ENCODE data around the gene CAMSAP1.
"Not testable (repeated sequence)": the region's sequence is repeated elsewhere in the genome, so short reads cannot be mapped to it uniquely, and the experiment has no call there.

CAMSAP1 gene

DNA sequence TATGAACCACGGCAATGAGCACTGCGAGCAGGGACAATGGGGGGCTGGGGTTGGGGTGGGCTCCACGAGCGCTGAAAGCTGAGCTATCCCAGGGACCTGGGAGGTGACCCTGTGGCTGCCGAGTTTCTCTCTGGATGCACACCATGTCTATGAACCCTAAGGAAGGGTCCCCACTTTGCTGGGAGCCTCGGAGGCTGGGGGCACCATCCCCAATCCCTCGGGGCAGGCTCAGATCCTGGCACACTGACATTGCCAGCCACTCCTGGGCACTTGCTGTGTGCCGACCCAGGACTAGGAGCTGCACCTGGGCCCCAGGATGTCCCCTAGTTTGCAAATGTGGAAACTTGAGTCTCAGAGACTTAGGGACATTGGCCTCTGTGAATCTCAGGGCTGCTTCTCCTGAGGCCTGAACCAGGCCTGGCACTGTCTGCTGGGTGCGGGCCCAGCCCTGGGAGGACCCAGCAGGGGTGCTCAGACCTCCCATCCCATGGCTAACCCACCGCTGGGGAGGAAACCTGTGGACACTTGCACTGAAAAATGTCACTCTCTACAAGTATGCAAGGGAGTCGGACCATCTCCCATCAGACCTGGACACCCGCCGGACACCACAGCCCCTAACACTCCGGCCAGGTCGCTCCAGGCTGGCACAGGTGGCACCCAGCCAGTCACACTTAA lies 13.0 kb upstream of the CAMSAP1 start:
- DNase-seq, result no peak

DNA sequence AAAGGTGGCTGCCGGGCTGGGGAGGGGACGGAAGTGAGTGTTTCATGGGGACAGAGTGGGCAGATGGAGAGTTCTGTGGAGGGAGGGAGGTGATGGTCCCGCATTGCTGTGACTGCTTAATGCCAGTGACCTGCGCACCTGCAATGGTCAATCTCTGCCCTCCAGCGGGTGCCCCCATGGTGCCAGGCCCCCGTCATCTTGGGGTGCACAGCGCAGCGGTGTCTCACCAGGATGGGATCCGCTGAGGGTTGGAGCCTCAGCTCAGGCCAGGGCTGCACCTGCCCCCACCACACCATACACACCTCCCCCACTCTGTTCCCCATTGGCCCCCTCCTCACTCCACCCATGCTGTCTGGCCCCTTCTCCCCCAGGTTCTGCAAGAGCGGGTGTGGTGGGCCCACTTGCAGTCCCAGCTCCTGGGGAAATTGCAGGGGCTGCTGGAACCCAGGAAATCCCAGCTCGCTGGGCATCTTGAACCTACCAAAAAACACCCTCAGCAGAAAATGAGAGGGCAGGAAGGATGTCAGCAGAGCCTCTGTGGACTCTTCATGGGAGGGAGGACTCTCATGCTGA lies 12.1 kb upstream of the CAMSAP1 start:
- no peak for DNase-seq

DNA sequence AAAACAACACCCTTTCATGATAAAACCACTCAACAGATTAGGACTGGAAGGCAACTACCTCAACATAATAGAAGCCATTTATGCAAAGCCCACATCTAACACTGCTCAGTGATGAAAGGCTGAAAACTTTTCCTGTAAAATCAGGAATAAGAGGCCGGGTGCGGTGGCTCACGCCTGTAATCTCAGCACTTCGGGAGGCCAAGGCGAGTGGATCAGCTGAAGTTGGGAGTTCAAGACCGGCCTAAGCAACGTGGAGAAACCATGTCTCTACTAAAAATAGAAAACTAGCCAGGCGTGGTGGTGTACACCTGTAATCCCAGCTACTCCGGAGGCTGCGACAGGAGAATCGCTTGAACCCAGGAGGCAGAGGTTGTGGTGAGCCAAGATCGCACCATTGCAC lies 8.9 kb upstream of the CAMSAP1 start:
- DNase-seq, result not testable (repeated sequence)

DNA sequence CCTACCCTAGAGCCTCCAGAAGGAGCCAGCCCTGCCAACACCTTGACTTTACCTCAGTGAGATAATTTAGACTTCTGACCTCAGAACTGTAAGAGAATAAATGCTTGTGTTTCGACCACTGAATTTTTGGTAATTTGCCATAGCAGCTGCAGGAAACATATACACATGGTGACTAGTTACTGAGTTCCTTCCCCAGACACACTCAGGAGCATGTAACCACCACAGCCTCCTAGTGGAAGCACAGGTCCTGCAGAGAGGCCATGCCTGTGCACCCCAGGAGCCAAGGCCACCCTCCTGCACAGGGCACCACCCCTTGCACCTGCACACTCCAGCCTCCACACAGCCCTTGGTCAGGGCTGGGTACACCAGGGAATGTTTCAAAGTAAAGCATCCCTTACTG lies 7.6 kb upstream of the CAMSAP1 start:
- no peak for DNase-seq

DNA sequence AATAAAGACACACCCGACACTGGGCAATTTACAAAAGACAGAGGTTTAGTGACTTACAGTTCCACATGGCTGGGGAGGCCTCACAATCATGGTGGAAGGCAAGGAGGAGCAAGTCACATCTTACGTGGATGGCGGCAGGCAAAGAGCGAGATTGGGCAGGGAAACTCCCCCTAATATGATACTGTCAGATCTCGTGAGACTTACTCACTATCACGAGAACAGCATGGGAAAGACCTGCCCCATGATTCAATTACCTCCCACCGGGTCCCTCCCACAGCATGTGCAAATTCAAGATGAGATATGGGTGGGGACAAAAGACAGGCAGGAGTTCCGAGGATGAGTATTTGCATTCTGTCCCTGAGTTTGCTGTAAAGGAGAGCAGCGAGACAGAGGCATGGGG lies 3.9 kb upstream of the CAMSAP1 start:
- DNase-seq, result not testable (repeated sequence)

DNA sequence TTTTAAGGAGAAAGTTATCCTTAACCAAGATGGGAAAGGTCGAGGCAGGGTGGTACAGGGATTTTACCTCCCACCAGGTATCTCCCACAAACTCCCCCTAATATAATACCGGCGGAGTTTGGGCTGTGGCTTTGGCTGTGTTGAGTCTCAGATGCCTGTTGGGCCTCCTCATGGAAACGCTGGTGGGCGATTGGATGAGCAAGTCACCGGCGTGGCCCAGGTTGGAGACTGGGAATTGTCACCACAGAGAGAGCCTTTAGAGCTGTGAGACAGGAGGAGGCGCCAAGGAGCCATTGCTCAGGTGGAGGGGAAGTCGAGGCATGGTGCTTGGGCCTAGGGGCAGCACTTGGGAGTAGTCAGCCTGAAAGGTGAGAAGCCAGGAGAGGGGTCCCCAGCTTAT lies 3.4 kb upstream of the CAMSAP1 start:
- DNase-seq, result no peak

DNA sequence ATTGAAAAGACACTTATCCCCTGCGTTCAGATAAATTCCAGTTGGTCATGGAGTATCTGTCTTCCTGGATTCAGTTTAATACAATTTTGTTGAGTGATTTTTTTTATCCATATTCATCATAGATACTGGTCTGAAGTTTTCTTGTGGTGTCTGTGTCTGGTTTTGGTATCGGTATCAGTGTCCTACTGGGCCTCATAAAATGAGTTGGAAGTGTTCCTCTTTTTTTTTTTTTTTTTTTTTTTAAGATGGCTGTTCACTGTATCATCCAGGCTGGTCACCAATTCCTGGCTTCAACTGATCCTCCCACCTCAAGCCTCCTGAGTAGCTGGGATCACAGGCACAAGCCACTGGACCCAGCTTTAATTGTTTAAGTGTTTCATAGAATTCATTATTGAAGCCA lies 2.9 kb upstream of the CAMSAP1 start:
- DNase-seq, result no peak

DNA sequence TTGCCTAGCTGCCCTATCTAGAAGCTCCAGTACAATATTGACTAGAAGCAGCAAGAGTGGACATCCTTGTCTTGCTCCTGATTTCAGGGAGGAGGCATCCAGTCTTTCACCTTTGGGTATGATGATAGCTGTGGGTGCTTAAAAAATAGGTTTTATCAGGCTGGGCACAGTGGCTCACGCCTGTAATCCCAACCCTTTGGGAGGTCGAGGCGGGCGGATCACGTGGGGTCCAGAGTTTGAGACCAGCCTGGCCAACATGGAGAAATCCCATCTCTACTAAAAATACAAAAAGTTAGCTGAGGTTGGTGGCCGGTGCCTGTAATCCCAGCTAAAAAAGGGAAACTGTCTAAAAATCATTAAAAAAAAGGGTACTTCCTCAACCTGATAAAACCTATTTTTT lies 2.0 kb upstream of the CAMSAP1 start:
- DNase-seq, result no peak

DNA sequence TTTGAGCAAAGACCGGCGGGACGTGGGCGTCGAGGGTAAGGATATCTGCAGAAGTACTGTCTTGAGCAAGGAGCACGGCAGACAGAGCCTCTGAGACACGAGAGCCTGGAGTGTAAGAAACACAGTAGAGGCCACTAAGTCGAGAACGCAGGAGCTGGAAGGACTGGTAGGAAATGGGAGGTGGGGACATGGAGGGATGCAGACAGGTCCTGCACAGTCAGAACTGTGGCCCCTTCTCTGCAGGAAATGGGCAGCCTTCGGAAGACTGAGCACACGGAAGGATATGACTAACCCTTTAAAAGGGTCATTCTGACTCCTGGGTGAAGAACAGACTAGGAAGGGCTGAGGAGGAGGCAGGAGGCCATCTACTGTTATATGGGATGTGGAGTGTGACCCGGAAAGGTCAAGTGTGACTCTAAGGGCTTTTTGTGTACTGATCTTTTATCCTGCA lies 1.4 kb upstream of the CAMSAP1 start:
- DNase-seq, result no peak

DNA sequence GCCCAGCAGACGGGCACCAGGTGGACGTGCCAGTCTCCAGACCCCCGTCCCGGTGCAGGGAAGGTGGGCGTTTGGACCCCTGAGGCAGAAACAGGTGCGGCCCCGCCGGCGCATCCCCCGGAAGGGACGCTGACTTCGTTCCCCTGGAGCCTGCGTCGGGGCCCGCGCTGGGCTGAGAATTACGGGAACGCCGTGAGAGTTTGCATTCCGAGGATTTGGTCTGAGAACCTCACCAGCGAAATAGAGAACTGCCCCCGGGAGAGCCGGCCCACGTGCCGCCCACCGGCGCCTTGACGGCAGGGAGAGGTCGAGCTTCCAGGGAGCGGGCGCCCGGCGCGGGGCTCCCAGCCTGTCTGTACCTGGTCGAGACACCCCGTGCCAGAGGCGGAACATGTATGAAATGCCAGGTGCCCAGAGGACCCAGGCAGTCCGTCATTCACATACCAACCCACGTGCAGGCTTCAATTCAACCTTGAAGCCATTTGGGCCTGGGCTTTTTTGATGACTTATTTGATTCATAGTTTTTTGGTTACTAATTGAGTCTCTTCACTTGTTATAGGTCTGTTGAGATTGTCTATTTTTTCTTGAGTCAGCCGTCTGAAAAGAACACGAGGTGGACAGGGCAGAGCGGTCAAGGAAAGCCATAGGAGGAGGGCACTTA lies 877 bp upstream of the CAMSAP1 start:
- DNase-seq, result no peak

DNA sequence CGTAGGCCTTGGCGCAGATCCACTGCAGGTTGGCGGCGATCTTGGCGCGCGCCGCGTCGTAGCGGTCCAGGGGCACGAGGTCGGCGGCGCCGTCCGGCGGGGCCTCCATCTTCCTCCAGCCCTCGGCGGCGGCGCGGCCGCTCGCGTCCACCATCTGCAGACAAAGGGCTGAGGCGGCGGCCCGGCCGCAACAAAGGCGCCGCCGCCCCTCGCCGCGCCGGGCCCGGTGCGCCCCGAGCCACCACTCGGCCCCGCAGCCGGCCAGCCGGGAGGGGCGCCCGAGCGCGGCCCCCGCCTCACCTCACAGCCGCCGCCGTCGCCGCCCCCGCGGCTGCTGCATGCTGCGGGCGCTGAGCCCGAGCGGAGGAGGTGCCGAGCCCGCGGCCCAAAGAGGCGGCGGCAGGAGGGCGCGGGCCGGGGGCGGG lies 328 bp downstream of the CAMSAP1 start:
- no peak for DNase-seq

DNA sequence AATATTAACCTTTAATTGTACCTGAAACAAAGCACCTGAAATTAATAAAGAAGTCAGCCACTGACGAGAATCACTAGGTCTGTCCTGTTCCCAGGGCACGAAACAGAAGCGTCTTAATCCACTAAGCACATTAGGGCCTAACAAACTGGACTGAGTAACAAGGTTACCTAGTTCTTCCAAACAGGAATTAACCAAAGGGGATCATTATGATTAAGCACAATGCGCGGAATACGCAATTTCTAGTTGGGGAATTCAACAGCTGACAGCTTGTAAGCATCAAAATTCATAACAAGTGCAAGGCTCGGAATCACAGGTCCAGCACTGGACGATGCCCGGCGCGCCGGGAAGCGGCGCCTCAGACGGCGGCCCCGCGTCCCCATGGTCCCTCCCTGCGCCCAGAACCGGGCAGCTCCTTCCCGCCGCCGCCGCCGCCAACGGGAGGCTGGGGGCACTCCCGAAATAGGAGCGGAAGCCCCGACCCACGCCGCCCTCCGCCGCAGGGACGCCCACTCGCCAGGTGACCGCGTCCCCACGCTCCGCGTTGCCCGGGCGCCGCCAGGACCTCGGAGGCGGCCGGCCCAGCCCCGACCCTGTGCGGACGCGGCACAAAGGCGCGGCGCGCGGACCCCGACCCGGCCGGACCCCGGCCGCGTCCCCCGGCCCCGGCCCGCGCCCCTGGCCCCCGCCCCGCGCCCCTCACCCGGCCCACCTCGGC lies 898 bp downstream of the CAMSAP1 start:
- no peak for DNase-seq

DNA sequence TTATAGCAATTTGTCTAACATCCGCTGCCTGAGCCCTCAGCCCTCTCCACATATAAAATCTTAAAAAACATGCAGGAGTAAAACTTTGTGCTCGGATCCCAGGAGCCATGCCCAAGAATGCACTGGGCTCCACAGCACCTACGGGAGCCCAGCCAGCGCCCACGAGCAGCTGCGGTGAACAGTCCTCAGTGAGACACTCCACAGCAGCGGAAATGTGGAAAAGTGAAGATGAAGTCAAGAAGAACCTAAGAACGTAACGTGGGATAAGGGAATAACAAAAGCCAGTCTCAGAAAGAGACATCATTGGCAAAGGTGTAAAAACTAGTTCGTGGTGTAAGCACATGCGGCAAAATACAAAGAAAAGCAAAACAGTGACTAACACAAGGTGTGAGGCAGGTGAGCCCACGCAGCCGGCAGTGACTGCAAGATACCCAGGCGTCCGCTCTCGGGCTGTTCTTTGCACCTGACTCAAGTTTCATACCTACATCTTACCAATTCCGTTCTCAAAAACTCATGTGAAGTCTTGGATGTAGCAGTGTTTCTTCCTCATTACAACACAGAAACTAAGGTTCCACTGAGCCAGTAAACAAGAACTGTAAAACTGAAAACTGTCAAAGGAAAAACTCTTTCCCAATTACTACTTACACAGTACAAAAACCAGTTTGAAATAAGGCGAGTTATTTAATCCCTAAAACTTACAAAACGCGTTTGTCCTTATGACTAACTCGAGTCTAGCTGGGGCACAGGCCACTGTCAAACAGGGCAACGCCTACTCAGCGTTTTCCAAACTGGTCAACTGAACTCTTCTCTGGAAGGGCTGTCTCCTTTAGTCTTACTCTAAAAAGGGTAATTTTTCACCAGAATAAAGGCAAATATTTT lies 1.7 kb downstream of the CAMSAP1 start:
- DNase-seq, result no peak

DNA sequence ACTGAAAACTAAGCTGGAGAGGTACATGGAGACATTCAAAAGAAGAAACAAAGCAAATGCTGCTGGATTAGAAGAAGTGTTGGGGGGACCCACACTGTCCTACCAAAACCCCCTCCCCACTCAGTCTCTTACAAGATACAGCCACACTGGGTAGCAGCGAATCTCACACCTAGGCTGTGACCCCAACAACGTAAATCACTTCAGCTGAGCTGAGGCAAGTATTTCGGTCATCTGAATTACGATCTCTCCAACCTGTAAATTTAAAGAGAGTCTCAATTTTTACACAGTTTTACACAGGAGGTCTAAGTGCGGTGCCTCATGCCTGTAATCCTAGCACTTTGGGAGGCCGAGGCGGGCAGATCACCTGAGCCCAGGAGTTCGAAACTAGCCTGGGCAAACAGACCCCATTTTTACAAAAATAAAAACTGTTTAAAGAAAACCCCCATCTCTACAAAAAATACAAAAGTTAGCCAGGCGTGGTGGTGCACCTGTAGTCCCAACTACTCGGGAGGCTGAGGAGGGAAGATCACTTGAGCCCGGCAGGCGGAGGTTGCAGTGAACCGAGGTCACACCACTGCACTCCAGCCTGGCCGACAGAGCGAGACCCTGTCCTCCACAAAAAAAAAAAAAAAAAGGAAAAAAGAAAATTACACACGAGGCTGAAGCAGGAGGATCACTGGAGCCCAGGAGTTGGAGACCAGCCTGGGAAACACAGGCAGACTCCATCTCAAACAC lies 3.4 kb downstream of the CAMSAP1 start:
- DNase-seq, result no peak

DNA sequence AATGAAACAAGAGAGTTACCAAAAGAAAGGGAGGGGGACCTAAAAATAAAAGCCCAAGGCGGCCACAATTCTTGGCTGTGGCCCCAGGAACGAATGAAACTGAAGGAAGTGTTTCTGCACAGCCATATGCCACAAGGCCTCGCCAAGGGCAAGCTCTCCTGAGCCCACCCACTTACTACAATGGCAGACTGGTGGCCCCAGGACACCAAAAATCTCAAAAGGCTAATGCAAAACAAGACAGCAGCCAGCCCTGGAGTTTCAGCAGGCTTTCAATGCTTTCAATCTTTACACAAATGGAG lies 4.0 kb downstream of the CAMSAP1 start:
- DNase-seq, result no peak

DNA sequence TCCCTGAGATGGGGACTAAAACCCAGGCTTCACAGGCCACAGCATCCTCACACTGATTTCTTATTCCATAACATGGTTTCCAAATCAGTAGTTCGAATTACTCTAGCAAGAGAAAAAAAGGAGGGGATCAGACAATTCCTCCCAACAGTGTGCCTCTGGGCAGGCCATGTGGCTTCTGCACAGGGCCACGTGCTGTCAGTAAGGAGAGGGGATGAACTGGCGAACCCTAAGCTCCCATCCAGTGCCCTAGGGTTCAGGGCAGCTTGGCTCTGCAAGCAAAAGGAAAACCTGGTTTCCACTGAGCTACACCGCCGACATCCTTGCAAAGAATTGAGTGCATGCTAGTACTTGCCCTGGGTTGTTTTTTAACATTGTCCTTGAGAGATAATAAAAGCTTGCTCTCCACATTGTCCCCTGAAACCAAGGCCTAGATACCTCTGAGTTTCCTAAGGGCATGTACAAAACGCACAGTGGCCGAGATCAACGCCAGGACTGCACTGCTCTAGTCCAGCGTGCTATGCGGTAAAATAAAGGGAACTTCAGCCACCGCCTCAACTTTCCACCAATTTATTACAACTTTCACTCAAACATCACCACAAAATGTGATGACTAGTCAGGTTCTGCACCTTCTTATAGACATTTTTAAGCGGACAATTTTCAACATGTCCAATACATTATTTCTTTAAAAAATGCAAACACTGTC lies 4.5 kb downstream of the CAMSAP1 start:
- DNase-seq, result no peak

DNA sequence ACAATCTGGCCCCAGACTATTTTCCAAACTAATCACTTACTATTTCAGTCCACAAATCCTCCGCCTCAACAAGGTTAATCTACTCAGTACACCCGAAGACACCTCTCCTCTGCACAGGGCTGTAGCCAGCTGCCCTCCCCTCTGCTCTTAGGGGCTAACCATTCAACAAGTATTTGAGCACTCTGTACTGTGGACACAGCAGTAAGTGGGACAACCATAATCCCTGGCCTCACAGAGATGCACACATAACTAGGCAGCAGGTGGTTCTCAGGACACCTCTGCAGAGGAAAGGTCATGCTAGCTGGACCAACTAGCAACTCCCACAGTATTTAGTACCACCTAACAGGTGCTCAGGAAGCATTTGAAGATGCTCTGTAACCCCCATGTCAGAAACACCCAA lies 5.5 kb downstream of the CAMSAP1 start:
- no peak for DNase-seq

DNA sequence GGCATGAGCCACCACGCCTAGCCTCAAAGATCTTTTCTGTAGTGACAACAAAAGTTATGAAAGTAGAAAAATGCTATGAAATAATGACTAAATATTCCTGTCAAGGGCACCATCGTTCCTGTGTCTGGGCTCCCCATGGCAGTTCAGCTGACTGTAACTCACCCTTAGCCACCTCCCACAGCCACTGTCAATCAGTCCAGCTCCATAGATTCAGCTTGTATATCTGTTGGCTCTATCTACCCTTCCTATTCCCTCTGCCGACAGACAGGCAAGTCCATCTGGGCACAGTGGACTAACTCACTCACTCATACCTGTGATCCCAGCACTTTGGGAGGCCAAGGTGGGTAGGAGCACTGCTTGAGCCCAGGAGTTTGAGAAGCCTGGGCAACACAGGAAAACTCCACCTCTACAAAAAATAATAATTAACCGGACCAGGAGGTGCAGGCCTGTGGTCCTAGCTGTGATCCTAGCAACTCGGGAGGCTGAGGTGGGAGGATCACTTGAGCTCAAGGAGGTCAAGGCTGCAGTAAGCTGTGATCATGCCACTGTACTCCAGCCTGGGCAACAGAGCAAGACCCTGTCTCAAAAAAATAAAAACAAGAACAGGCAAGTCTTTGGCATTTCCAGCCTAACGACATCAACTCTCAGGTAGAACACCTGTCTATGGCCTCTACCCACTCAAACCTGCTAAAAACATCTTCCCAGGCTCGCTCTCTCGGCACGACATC lies 6.2 kb downstream of the CAMSAP1 start:
- no peak for DNase-seq

DNA sequence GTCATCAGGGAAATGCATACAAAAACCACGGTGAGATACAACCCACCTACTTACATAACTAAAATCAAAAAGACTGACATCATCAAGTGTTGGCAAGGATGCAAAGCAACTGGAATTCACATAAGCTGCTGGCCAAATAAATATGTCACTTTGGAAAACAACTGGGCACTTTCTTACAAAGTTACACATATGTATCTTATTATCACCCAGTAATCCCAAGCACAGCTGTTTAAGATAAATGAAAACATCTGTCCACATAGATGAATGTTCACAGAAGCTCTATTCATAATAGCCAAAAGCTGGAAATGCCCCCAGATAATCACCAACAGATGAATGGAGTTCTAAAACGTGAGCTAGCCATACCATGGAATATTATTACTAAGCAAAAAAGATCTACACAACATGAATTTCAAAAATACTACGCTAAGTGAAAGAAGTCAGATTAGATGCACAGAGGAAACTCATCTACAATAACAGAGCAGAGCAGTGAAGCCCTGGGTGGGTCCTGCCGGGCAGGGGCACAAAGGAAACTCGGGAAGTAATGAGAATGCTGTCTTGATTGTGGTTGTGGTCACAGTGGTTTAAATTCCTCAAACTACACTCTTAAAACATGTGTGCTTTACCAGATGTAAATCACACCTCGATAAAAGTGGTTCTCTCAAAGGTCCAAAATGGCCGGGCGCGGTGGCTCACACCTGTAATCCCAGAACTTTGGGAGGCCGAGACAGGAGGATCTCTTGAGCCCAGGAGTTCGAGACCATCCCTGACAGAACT lies 8.5 kb downstream of the CAMSAP1 start:
- DNase-seq, result no peak

DNA sequence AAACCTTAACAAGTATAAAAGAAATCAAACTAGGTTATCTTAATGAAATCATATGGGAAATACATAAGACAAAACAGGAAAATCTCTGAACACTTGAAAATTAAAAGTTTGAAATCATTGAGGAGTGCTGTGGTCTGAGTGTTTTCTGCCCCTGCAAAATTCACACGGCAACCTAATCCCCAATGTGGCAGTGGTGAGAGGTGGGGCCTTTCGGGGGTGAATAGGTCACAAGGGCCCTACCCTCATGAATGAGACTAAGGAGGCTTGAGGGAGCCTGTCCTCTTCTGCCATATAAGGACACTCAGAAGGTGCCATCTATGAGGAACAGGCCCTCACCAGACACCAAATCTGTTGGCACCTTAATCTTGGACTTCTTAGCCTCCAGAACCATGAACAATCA lies 10.7 kb downstream of the CAMSAP1 start:
- no peak for DNase-seq

Measured in NK-92 treated with Interleukin-12 subunit alpha and Interleukin-12 subunit beta, amount 100 ng/mL, for 24 hours (cell line).